ENCODE results near the gene CNBD2. TPM values are rescaled to one million over a fixed set of nuclear protein-coding genes. Genes with fewer than 3 reads are reported as not detected.
A peak's percentile ranks its signal among the peaks of the same experiment; 100 is the strongest.

The CNBD2 gene
- total RNA-seq, 1 donor from 2014 or later = 4.4 TPM

GRCh38 chr20:35953387-35954199 is 14.8 kb upstream of the CNBD2 start:
- H4K20me1 ChIP-seq (ENCODE audit: low read depth) = peaks cover 17% of the 10 kb centered on the region
- H3K27me3 ChIP-seq = no peaks in the 10 kb centered on the region
- Mint-ChIP-seq H3K27me3 (ENCODE audit: insufficient read depth, low read depth) (peaks cover 3% of the 10 kb centered on the region), H3K36me3 (peaks cover 7% of the 10 kb centered on the region), H3K27ac (peak overlapping the region; percentile 98), H3K9me3 (no peaks in the 10 kb centered on the region), H3K4me1 (peaks cover 17% of the 10 kb centered on the region), H3K4me3 (peak overlapping the region; percentile 99)
- peak overlapping the region; percentile 98 for H3K9ac ChIP-seq
- H3K4me2 ChIP-seq = peak overlapping the region; percentile 97
- DNase-seq (ENCODE audit: low spot score) = peak; percentile 69
- peak overlapping the region; percentile 99 for H3K27ac ChIP-seq
- H2AFZ ChIP-seq (replicated peaks) = peak overlapping the region; percentile 5
- no peaks in the 10 kb centered on the region for H3K9me3 ChIP-seq (ENCODE audit: low read depth)
- H3K79me2 ChIP-seq (ENCODE audit: low read depth) = peaks cover 26% of the 10 kb centered on the region
- H3K4me1 ChIP-seq = peaks cover 14% of the 10 kb centered on the region
- H3K4me3 ChIP-seq = peak overlapping the region; percentile 84
- peaks cover 4% of the 10 kb centered on the region for H3K36me3 ChIP-seq
- TF ChIP-seq EZH2 (IDR thresholded peaks at IDR 0.05) (peak; percentile 1), EZH2phosphoT487 (IDR thresholded peaks at IDR 0.05) (no peak)
- TF ChIP-seq, protein P1, sequence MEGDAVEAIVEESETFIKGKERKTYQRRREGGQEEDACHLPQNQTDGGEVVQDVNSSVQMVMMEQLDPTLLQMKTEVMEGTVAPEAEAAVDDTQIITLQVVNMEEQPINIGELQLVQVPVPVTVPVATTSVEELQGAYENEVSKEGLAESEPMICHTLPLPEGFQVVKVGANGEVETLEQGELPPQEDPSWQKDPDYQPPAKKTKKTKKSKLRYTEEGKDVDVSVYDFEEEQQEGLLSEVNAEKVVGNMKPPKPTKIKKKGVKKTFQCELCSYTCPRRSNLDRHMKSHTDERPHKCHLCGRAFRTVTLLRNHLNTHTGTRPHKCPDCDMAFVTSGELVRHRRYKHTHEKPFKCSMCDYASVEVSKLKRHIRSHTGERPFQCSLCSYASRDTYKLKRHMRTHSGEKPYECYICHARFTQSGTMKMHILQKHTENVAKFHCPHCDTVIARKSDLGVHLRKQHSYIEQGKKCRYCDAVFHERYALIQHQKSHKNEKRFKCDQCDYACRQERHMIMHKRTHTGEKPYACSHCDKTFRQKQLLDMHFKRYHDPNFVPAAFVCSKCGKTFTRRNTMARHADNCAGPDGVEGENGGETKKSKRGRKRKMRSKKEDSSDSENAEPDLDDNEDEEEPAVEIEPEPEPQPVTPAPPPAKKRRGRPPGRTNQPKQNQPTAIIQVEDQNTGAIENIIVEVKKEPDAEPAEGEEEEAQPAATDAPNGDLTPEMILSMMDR (IDR thresholded peaks at IDR 0.05) = no peak
- H3F3A ChIP-seq (ENCODE audit: low read depth) = peaks cover 27% of the 10 kb centered on the region

DNA sequence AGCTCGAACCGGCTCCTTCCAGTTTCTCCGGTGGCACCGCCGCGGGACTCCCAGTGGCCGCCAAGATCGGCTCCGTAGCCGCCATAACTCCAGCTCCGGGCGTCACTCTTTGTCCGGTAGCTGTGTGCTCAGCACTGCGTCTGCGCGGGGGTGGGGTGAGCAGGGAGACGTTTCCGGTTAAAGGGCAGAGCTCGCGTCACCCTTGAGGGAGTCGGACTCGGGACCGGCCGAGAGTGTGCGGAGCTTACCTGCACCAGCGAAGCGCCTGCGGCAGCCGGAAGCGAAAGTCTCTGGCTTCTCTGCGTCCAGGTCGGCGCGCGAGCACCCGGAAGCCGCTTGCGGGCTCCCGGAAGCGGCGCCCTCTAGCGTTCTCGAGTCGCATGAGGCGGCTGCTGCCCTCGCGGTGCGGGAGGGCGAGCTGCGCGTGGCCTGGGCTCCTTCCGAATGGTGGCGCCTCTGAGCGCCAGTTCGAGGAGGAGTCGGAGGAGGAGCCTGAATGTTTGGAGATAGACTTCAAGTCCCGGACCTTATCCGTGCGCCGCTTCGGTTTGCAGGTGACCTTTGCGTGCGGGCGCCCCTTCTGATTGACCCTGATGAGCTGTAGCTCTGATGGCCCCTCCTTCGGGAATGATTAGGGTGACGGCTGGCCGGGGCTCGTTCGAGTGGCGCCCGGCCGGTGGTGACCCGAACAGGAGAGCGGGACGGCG is 14.0 kb upstream of the CNBD2 start, which contains the start of gene SCAND1:
Gene SCAND1, minus strand, starts transcription at position 303 of the 707 bp plus-strand sequence. Its CDS starts 218 bp downstream, at position 85.
- DNase-seq (ENCODE audit: low spot score) = peak; percentile 99
- peak within 1 kb of the TSS; percentile 89 for H2AFZ ChIP-seq (replicated peaks)
- no peaks in the 10 kb centered on the region for H3K27me3 ChIP-seq
- H3K79me2 ChIP-seq (ENCODE audit: low read depth) = peaks cover 26% of the 10 kb centered on the region
- no peaks in the 10 kb centered on the region for H3K9me3 ChIP-seq (ENCODE audit: low read depth)
- Mint-ChIP-seq H3K27me3 (ENCODE audit: insufficient read depth, low read depth) (peaks cover 3% of the 10 kb centered on the region), H3K36me3 (peaks cover 8% of the 10 kb centered on the region), H3K9me3 (no peaks in the 10 kb centered on the region), H3K4me1 (peaks cover 17% of the 10 kb centered on the region), H3K27ac (peak within 1 kb of the TSS; percentile 99), H3K4me3 (peak within 1 kb of the TSS; percentile 99)
- H3K36me3 ChIP-seq = no peaks in the 10 kb centered on the region
- peaks cover 14% of the 10 kb centered on the region for H3K4me1 ChIP-seq
- H3F3A ChIP-seq (ENCODE audit: low read depth) = peaks cover 27% of the 10 kb centered on the region
- TF ChIP-seq, protein P1 (IDR thresholded peaks at IDR 0.05) = peak; percentile 97
- no peak for TF ChIP-seq EZH2 (IDR thresholded peaks at IDR 0.05)
- H3K4me3 ChIP-seq = peak within 1 kb of the TSS; percentile 84
- H3K27ac ChIP-seq = peak within 1 kb of the TSS; percentile 99
- peak within 1 kb of the TSS; percentile 97 for H3K4me2 ChIP-seq
- H4K20me1 ChIP-seq (ENCODE audit: low read depth) = peaks cover 17% of the 10 kb centered on the region
- H3K9ac ChIP-seq = peak within 1 kb of the TSS; percentile 98

- Histone ChIP-seq H3K27me3 (no peaks in the 10 kb centered on the region), H3K4me1 (peaks cover 14% of the 10 kb centered on the region), H3K27ac (no peak overlapping the region), H3K4me2 (peak overlapping the region; percentile 97), H2AFZ (replicated peaks) (peak overlapping the region; percentile 89), H3K36me3 (no peaks in the 10 kb centered on the region), H3K9me3 (ENCODE audit: low read depth) (no peaks in the 10 kb centered on the region), H3K79me2 (ENCODE audit: low read depth) (peaks cover 26% of the 10 kb centered on the region), H3F3A (ENCODE audit: low read depth) (peaks cover 27% of the 10 kb centered on the region), H3K9ac (peak overlapping the region; percentile 15), H3K4me3 (peak overlapping the region; percentile 84), H4K20me1 (ENCODE audit: low read depth) (peaks cover 17% of the 10 kb centered on the region)
- peaks cover 17% of the 10 kb centered on the region for H3K4me1 Mint-ChIP-seq
- DNase-seq (ENCODE audit: low spot score) = no peak
- H3K27ac Mint-ChIP-seq = peak overlapping the region; percentile 99
- TF ChIP-seq EZH2phosphoT487 (IDR thresholded peaks at IDR 0.05) (no peak), EZH2 (IDR thresholded peaks at IDR 0.05) (no peak)
- TF ChIP-seq, protein P1 (IDR thresholded peaks at IDR 0.05) = no peak
- peak overlapping the region; percentile 99 for H3K4me3 Mint-ChIP-seq
- peaks cover 8% of the 10 kb centered on the region for H3K36me3 Mint-ChIP-seq
- no peaks in the 10 kb centered on the region for H3K9me3 Mint-ChIP-seq
- peaks cover 3% of the 10 kb centered on the region for H3K27me3 Mint-ChIP-seq (ENCODE audit: insufficient read depth, low read depth)
Measured at GRCh38 chr20:35954907-35955251, 13.5 kb upstream of the CNBD2 start.
